ENCODE measurements around the gene VWF. TPM values are rescaled to one million over a fixed set of nuclear protein-coding genes. Genes with fewer than 3 reads are reported as not detected.

Gene VWF
- total and polyA plus RNA-seq, 2 of the 4 experiments (the other 2 are of a cell fraction) = under 0.01 to 0.09 TPM

DNA sequence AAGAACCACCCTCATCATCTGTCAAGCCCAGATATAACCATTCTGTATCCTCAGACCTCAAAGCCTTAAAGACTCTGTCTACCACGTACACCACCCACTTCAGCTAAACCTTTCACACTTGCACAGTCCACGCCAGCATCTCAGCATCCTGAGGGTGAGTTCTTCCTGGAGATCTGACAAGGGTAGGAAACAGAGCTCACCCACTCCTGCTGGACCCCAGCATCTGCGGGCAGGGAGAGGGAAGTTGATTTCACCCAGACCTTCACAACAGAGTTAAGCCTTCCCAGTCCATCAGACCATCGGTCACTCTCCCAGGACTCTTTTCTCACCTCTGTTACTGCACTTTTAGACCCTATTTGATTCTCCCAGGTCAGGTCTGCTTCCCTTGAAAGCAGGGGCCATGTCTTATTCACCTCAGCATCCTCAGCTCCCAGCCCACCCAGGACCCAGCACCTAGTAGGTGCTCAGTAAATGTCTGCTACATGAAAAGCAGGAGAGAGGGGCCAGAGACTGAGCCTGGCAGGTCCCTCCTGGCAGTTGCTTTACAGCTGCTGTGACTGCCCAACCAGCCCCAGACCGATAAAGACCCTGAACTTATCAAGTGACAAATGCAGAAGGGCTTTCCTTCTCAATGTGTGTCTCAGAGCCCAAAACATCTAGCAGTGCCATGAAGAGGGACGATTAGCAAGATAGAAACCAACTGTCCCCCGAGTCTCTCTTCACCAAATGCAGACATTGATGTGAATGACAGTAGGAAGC is 213.5 kb downstream of the VWF start:
- Histone ChIP-seq H2BK5ac (ENCODE audit: low read depth, low read length, poor library complexity, severe bottlenecking) (no peak overlapping the region), H3K56ac (ENCODE audit: extremely low read depth, insufficient read depth, low read length) (no peak overlapping the region), H2AK5ac (ENCODE audit: low read depth, low read length) (no peak overlapping the region), H2AFZ (replicated peaks; ENCODE audit: low read length, poor library complexity) (no peak overlapping the region), H2BK20ac (ENCODE audit: low read depth, low read length) (no peak overlapping the region), H2BK15ac (ENCODE audit: low read depth, low read length) (no peak overlapping the region), H3K18ac (ENCODE audit: low read depth, low read length) (no peak overlapping the region), H3K79me1 (ENCODE audit: low read depth in 1 of 2, low read length in 2 of 2) (no peaks in the 10 kb centered on the region), H3K36me3 (ENCODE audit: control insufficient read depth, insufficient read depth, low read length) (no peaks in the 10 kb centered on the region), H3K4me1 (ENCODE audit: control insufficient read depth, insufficient read depth, low read length) (no peaks in the 10 kb centered on the region), H3K9me1 (ENCODE audit: insufficient read depth, low read length) (no peaks in the 10 kb centered on the region), H3K4me2 (ENCODE audit: low read depth, low read length) (no peak overlapping the region), H3K4ac (ENCODE audit: low read depth, low read length) (no peak overlapping the region), H2BK120ac (ENCODE audit: low read depth, low read length) (no peak overlapping the region), H4K91ac (ENCODE audit: insufficient read depth, low read depth, low read length) (no peak overlapping the region), H3K9me3 (ENCODE audit: control insufficient read depth, insufficient read depth, low read length) (no peaks in the 10 kb centered on the region), H3K9ac (ENCODE audit: low read depth, low read length) (no peak overlapping the region), H3K27ac (ENCODE audit: insufficient read depth, low read length) (no peak overlapping the region), H4K8ac (ENCODE audit: low read depth in 2 of 2, low read length in 2 of 2) (no peak overlapping the region), H3K23ac (ENCODE audit: low read depth, low read length) (no peak overlapping the region), H3K27me3 (ENCODE audit: control insufficient read depth, insufficient read depth, low read length) (peaks cover 31% of the 10 kb centered on the region), H2AK9ac (replicated peaks; ENCODE audit: low read depth, low read length, poor library complexity) (no peak overlapping the region), H4K5ac (ENCODE audit: low read depth, low read length) (no peak overlapping the region), H4K20me1 (ENCODE audit: insufficient read depth, low read length) (no peaks in the 10 kb centered on the region), H3K4me3 (ENCODE audit: insufficient read depth, low read depth, low read length) (no peak overlapping the region), H3K14ac (replicated peaks; ENCODE audit: low read depth, low read length) (no peak overlapping the region)
- in situ Hi-C loops (cut with MboI; ENCODE audit: low sequenced_read_pairs) (no loop called here), intact Hi-C loops (cut with micrococcal nuclease) (no loop called here), dilution Hi-C loops (cut with HindIII; ENCODE audit: low sequenced_read_pairs, unreplicated experiment) (no loop called here)
- WGBS, 2 experiments (ENCODE audit: extremely low coverage in 2 of 2, insufficient read length in 1 of 2) = no CpG with 5 or more reads among the region's 7 CpGs
- POLR2A ChIA-PET (ENCODE audit: unreplicated experiment) = no interaction called here
- TF ChIP-seq CEBPB (IDR thresholded peaks at IDR 0.05; ENCODE audit: low read depth, low read length) = no peak
- no peak for TF ChIP-seq RCOR1 (IDR thresholded peaks at IDR 0.05; ENCODE audit: insufficient replicate concordance, low read length)
- TF ChIP-seq RFX5 (IDR thresholded peaks at IDR 0.05; ENCODE audit: low read depth, low read length) = no peak
- TF ChIP-seq CHD1 (IDR thresholded peaks at IDR 0.05; ENCODE audit: low read depth, low read length) = no peak
- TF ChIP-seq POLR2A (IDR thresholded peaks at IDR 0.05; ENCODE audit: low read depth, low read length) = no peak
- no TSS peak for BruUV-seq (replicated peaks)
- ATAC-seq (ENCODE audit: low read depth) = no peak
- no peak for DNase-seq
- CTCF ChIA-PET = no interaction called here

Measured in IMR-90 (cell line).